Suprapubic skin (tissue), 4 donors: ENCODE measurements around the gene LPO. TPM values are rescaled to one million over a fixed set of nuclear protein-coding genes. Genes with fewer than 3 reads are reported as not detected.
A peak's percentile ranks its signal among the peaks of the same experiment; 100 is the strongest.

ENCODE experiments used
- DNase-seq, 2 donors: peaks; one replicate each; pipeline ENCODE4 v3.0.0-alpha.2; 2019; ENCODE audit warnings: low spot score in 2 of 2
- H3K27ac ChIP-seq: fragments of 200-600 bp; sonication (generic); one replicate; pipeline ENCODE4 v1.5.1; 2019
- H3K27me3 ChIP-seq: fragments of 200-600 bp; sonication (generic); one replicate; pipeline ENCODE4 v1.5.1; 2019
- H3K36me3 ChIP-seq: fragments of 200-600 bp; sonication (generic); one replicate; pipeline ENCODE4 v1.5.1; 2019
- H3K4me1 ChIP-seq: fragments of 200-600 bp; sonication (generic); one replicate; pipeline ENCODE4 v1.5.1; 2019
- H3K4me3 ChIP-seq: fragments of 200-600 bp; sonication (generic); one replicate; pipeline ENCODE4 v1.5.1; 2019; ENCODE audit warnings: mild to moderate bottlenecking
- H3K9me3 ChIP-seq: fragments of 200-600 bp; sonication (generic); one replicate; pipeline ENCODE4 v1.5.1; 2019
- CTCF ChIP-seq, 2 donors: fragments of 200-600 bp in 1 of 2; fragments of 450-650 bp in 1 of 2; sonication (generic) in 1 of 2; IDR thresholded peaks; one replicate each; pipeline ENCODE4 v1.5.1; 2016 to 2019; ENCODE audit warnings: antibody characterized with exemption in 2 of 2, mild to moderate bottlenecking in 1 of 2, moderate library complexity in 1 of 2
- EP300 ChIP-seq: sonication (generic); formaldehyde crosslinking; IDR thresholded peaks from one replicate; pipeline ENCODE4 v1.6.1; 2017; ENCODE audit warnings: antibody characterized with exemption
- POLR2A ChIP-seq, 2 donors: fragments of 450-650 bp; IDR thresholded peaks; one replicate each; pipeline ENCODE4 v1.6.1; 2017; ENCODE audit warnings: antibody characterized with exemption in 2 of 2, mild to moderate bottlenecking in 2 of 2, moderate library complexity in 2 of 2
- POLR2AphosphoS5 ChIP-seq, 3 donors: sonication (generic); formaldehyde crosslinking; IDR thresholded peaks; one replicate each; pipeline ENCODE4 v1.6.1; 2017; ENCODE audit warnings: antibody characterized with exemption in 3 of 3
- WGBS: methylation state at CpG from one replicate; pipeline ENCODE4 v1.1.5; 2018; 5-methylcytosine and 5-hydroxymethylcytosine counted together
- total RNA-seq, 4 donors: library from RNA; depleted of rRNA; stranded (reverse); fragments of >200 nt; gene quantifications; one replicate each; pipeline ENCODE4 v1.1.0, GENCODE V29; 2016

The LPO gene
- total RNA-seq, 4 donors from 2014 or later: 0.19 to 0.23 TPM; not detected in 2

- Histone ChIP-seq H3K9me3 (no peaks in the 10 kb centered on the region), H3K27me3 (peaks cover 37% of the 10 kb centered on the region), H3K4me1 (peaks cover 4% of the 10 kb centered on the region), H3K4me3 (no peak overlapping the region), H3K27ac (no peak overlapping the region), H3K36me3 (no peaks in the 10 kb centered on the region)
- WGBS: 21% methylated on average over 8 of the region's 8 CpGs
- no peak for TF ChIP-seq CTCF (IDR thresholded peaks at IDR 0.05)
- no peak for TF ChIP-seq POLR2AphosphoS5 (IDR thresholded peaks at IDR 0.05)
- TF ChIP-seq EP300: no peak
- no peak for TF ChIP-seq POLR2A (IDR thresholded peaks at IDR 0.05)
- DNase-seq: peak in 1 of 2 donors; percentile 57
Measured at GRCh38 chr17:58254803-58255202, 16.4 kb downstream of the LPO start.

DNA sequence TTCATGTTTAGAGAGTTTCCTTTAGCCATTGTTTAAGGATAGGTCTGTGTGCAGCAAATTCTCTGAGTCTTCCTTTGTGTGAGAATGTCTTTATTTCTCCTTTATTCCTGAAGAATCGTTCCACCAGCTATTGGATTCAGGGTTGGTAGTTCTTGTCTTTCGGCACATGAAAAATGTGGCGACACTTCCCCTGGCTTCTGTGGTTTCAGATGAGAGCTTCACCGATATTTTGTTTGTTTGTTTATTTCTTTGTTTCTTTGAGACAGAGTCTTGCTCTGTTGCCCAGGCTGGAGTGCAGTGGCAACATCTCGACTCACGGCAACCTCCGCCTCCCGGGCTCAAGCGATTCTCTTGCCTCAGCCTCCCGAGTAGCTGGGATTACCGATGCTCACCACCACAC lies 23.8 kb downstream of the LPO start:
- H3K4me1 ChIP-seq: no peaks in the 10 kb centered on the region
- peaks cover 58% of the 10 kb centered on the region for H3K27me3 ChIP-seq
- no peaks in the 10 kb centered on the region for H3K9me3 ChIP-seq
- H3K27ac ChIP-seq: no peak overlapping the region
- WGBS: 96% methylated on average over 11 of the region's 11 CpGs
- TF ChIP-seq CTCF (IDR thresholded peaks at IDR 0.05): no peak
- TF ChIP-seq POLR2AphosphoS5 (IDR thresholded peaks at IDR 0.05): no peak
- no peak for TF ChIP-seq EP300
- no peak for TF ChIP-seq POLR2A (IDR thresholded peaks at IDR 0.05)
- no peak overlapping the region for H3K4me3 ChIP-seq
- no peaks in the 10 kb centered on the region for H3K36me3 ChIP-seq
- DNase-seq: no peak

GRCh38 chr17:58263773-58264172 lies 25.4 kb downstream of the LPO start:
- no peaks in the 10 kb centered on the region for H3K4me1 ChIP-seq
- 78% methylated on average over 1 of the region's 1 CpG for WGBS
- peaks cover 65% of the 10 kb centered on the region for H3K27me3 ChIP-seq
- no peaks in the 10 kb centered on the region for H3K36me3 ChIP-seq
- H3K27ac ChIP-seq: no peak overlapping the region
- no peaks in the 10 kb centered on the region for H3K9me3 ChIP-seq
- no peak for DNase-seq
- H3K4me3 ChIP-seq: no peak overlapping the region
- no peak for TF ChIP-seq CTCF (IDR thresholded peaks at IDR 0.05)
- TF ChIP-seq POLR2A (IDR thresholded peaks at IDR 0.05): no peak
- no peak for TF ChIP-seq POLR2AphosphoS5 (IDR thresholded peaks at IDR 0.05)
- no peak for TF ChIP-seq EP300

- no peaks in the 10 kb centered on the region for H3K4me1 ChIP-seq
- WGBS: 72% methylated on average over 6 of the region's 6 CpGs
- DNase-seq: no peak
Measured at GRCh38 chr17:58264407-58265103, 26.2 kb downstream of the LPO start.

DNA sequence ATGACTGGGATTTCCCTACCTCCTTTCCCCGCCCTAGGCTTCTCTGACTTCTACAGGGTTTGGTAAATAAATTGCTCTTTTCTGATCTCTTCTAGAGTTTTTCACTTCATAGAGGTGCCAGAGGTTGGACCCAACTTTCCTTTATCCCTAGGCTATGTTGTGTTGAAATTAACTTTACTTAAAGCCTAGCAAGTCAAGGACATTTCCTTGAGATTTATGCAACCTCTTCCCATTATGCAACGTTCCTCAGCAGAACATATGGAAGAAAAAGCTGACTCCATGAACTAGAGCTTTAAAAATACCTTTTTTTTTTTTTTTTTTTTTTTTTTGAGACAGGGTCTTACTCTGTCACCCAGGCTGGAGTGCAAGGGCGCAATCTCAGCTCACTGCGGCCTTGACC lies 26.9 kb downstream of the LPO start:
- H3K9me3 ChIP-seq: no peaks in the 10 kb centered on the region
- H3K27me3 ChIP-seq: peaks cover 59% of the 10 kb centered on the region
- H3K4me1 ChIP-seq: no peaks in the 10 kb centered on the region
- no peak for TF ChIP-seq EP300
- no peak for TF ChIP-seq CTCF (IDR thresholded peaks at IDR 0.05)
- no peak for TF ChIP-seq POLR2AphosphoS5 (IDR thresholded peaks at IDR 0.05)
- TF ChIP-seq POLR2A (IDR thresholded peaks at IDR 0.05): no peak
- no peaks in the 10 kb centered on the region for H3K36me3 ChIP-seq
- H3K4me3 ChIP-seq: no peak overlapping the region
- no peak overlapping the region for H3K27ac ChIP-seq
- no peak for DNase-seq
- 71% methylated on average over 4 of the region's 4 CpGs for WGBS

More at GRCh38 chr17:58264407-58265103, 26.2 kb downstream of the LPO start:
- H3K27me3 ChIP-seq: peaks cover 65% of the 10 kb centered on the region
- no peak overlapping the region for H3K27ac ChIP-seq
- H3K36me3 ChIP-seq: no peaks in the 10 kb centered on the region
- TF ChIP-seq CTCF (IDR thresholded peaks at IDR 0.05) (no peak), EP300 (no peak), POLR2AphosphoS5 (IDR thresholded peaks at IDR 0.05) (no peak), POLR2A (IDR thresholded peaks at IDR 0.05) (no peak)
- H3K9me3 ChIP-seq: no peaks in the 10 kb centered on the region
- H3K4me3 ChIP-seq: no peak overlapping the region
